ENCODE data around the gene LHX4. TPM values are rescaled to one million over a fixed set of nuclear protein-coding genes. Genes with fewer than 3 reads are reported as not detected.

The LHX4 gene
- total and polyA plus RNA-seq, 2 donors from 2014 or later = 0.37 TPM; not detected in 1

DNA sequence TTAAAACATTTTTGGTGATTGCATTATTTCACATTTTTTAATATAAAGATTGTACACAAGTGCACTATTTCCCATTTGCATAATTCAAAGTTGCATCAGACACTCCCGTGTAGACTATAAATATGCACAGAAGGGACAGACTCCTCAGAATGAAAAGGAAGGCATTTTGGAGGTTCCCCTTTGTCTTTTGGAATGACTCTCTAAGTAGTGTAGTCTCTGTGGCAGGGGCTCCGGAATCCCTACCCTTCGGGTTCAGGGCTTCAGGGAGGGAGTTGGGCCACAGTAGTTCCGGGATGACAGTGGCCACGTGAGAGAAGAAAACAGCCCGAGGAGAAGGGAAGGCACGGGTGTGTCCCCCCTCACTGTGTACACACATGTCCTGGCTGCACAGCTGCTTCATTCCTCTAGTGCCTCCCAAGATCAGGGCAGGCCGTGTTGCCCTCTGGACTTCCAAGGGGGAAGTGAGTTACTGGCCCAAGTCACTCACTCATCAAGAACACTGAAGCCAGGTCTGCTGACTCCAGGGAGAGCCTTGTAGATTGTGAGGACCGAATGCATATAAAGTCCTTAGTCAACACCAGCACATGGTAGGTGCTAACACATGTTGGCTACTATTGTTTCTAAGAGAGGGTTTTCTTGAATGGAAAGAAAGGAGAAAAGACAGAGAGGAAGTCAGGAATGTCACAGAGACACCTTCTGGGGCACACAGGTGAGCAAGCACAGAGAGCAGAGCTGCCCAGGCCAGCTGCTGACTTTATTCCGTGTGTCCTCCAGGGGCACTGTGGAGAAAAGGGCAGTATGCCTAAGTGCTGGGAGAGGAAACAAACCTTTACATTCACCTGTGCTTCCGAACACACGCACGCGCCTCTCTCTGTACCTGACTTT, 39.8 kb downstream of the LHX4 start:
- peak; percentile 33 for TF ChIP-seq CTCF (IDR thresholded peaks at IDR 0.05; ENCODE audit: borderline replicate concordance, extremely low read depth, insufficient read depth)
- intact Hi-C loops (cut with DNase I) = no loop called here
- peak in 2 of 5 donors; percentile 33 to 39 for DNase-seq
- Histone ChIP-seq H3K9ac (ENCODE audit: low read length in 3 of 3) (no peak overlapping the region), H3K4me1 (ENCODE audit: control insufficient read depth in 2 of 3, insufficient read depth in 2 of 3, low read depth in 1 of 3, low read length in 3 of 3) (peaks cover 0 to 22% (median 3%) of the 10 kb centered on the region in 3 donors), H3K4me3 (ENCODE audit: low read length in 3 of 3) (no peak overlapping the region), H3K9me3 (ENCODE audit: control insufficient read depth in 2 of 3, insufficient read depth in 1 of 3, low read length in 3 of 3) (no peaks in the 10 kb centered on the region), H3K36me3 (ENCODE audit: control insufficient read depth in 2 of 3, insufficient read depth in 3 of 3, low read length in 3 of 3) (peaks cover 0 to 3% (median 2%) of the 10 kb centered on the region in 3 donors), H3K27ac (ENCODE audit: low read depth in 2 of 2, low read length in 2 of 2) (peak overlapping the region in 1 of 2 donors; percentile 78), H3K27me3 (ENCODE audit: control insufficient read depth, insufficient read depth, low read length) (no peaks in the 10 kb centered on the region)
- FAIRE-seq = no peak

GRCh38 chr1:180270530-180271271, 40.6 kb downstream of the LHX4 start:
- H3K27ac ChIP-seq (ENCODE audit: low read depth in 2 of 2, low read length in 2 of 2) = peak overlapping the region in 1 of 2 donors; percentile 78
- H3K27me3 ChIP-seq (ENCODE audit: control insufficient read depth, insufficient read depth, low read length) = no peaks in the 10 kb centered on the region
- no peaks in the 10 kb centered on the region for H3K9me3 ChIP-seq (ENCODE audit: control insufficient read depth in 2 of 3, insufficient read depth in 1 of 3, low read length in 3 of 3)
- H3K36me3 ChIP-seq (ENCODE audit: control insufficient read depth in 2 of 3, insufficient read depth in 3 of 3, low read length in 3 of 3) = peaks cover 0 to 3% (median 2%) of the 10 kb centered on the region in 3 donors
- intact Hi-C loops (cut with DNase I) = no loop called here
- peaks cover 0 to 18% (median 3%) of the 10 kb centered on the region in 3 donors for H3K4me1 ChIP-seq (ENCODE audit: control insufficient read depth in 2 of 3, insufficient read depth in 2 of 3, low read depth in 1 of 3, low read length in 3 of 3)
- FAIRE-seq = no peak
- no peak overlapping the region for H3K9ac ChIP-seq (ENCODE audit: low read length in 3 of 3)
- TF ChIP-seq CTCF (IDR thresholded peaks at IDR 0.05; ENCODE audit: borderline replicate concordance, extremely low read depth, insufficient read depth) = no peak
- no peak overlapping the region for H3K4me3 ChIP-seq (ENCODE audit: low read length in 3 of 3)
- DNase-seq = no peak

DNA sequence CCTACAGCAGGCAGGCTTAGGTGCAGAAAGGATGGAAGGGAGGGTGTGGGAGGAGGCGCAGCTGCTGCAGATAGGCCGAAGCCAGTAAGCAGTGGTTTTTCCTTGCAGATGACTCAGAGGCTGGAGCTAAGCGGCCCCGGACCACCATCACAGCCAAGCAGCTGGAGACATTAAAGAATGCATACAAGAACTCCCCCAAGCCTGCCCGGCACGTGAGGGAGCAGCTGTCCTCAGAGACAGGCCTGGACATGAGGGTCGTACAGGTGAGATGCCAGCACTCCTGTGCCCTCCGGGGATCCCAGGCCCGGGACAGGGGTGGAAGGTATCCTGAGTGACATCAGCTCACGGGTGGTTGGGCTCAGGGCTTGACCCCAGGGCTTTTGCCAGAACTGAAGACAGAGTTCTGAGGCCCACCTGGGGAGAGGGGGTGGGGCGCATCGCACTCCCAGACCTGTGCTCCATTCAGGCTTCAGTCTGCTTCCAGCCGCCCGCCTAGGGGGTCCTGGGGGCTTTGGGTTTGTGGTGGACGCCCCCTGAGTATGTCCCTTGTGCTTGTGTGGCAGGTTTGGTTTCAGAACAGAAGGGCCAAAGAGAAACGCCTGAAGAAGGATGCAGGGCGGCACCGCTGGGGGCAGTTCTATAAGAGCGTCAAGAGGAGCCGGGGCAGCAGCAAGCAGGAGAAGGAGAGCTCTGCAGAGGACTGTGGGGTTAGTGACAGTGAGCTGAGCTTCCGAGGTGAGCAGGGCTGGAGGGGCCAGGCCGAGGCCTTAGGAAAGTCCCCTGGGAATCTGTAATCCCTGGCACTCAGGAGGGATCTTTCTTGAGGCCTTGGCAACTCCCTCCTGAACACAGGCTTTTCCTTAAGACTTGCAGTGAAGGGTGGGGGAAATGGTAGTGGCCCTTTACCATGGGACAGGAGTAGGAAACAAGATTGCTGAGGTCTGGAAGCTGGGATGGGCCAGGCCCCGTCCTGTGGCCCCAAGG, 41.5 kb downstream of the LHX4 start:
- no peak for TF ChIP-seq CTCF (IDR thresholded peaks at IDR 0.05; ENCODE audit: borderline replicate concordance, extremely low read depth, insufficient read depth)
- Histone ChIP-seq H3K4me1 (ENCODE audit: control insufficient read depth in 2 of 3, insufficient read depth in 2 of 3, low read depth in 1 of 3, low read length in 3 of 3) (peaks cover 0 to 18% (median 3%) of the 10 kb centered on the region in 3 donors), H3K27ac (ENCODE audit: low read depth in 2 of 2, low read length in 2 of 2) (peak overlapping the region in 1 of 2 donors; percentile 53), H3K27me3 (ENCODE audit: control insufficient read depth, insufficient read depth, low read length) (no peaks in the 10 kb centered on the region), H3K9ac (ENCODE audit: low read length in 3 of 3) (no peak overlapping the region), H3K4me3 (ENCODE audit: low read length in 3 of 3) (no peak overlapping the region), H3K9me3 (ENCODE audit: control insufficient read depth in 2 of 3, insufficient read depth in 1 of 3, low read length in 3 of 3) (no peaks in the 10 kb centered on the region), H3K36me3 (ENCODE audit: control insufficient read depth in 2 of 3, insufficient read depth in 3 of 3, low read length in 3 of 3) (peaks cover 0 to 3% (median 2%) of the 10 kb centered on the region in 3 donors)
- peak in 3 of 5 donors; percentile 64 to 75 (median 72) for DNase-seq
- intact Hi-C loops (cut with DNase I) = no loop called here
- no peak for FAIRE-seq
